Activated CD4-positive, alpha-beta T cell treated with anti-CD3 and anti-CD28 coated beads, Interleukin-2, amount 10 ng/mL, durations not matched to agents 7 days and 5 days (primary cell): ENCODE results near the gene RHOXF2. TPM values are rescaled to one million over a fixed set of nuclear protein-coding genes. Genes with fewer than 3 reads are reported as not detected.

Source experiments
- total RNA-seq, 2 experiments: library from RNA; stranded (reverse); gene quantifications; one replicate each; pipeline ENCODE4 v1.2.3, GENCODE V29; 2021

Gene RHOXF2
- total RNA-seq, 2 experiments from 2014 or later = not detected

Other genes with a start within 250 kb of the RHOXF2 start
- gene NKAP, start 214.9 kb upstream of the RHOXF2 start, total RNA-seq = 1 to 10 TPM; 7.3 to 8.4 TPM
- gene RHOXF2B, start 80.9 kb upstream of the RHOXF2 start, total RNA-seq = not detected
- gene RHOXF1, start 42.7 kb upstream of the RHOXF2 start, total RNA-seq = not detected
- 10 to 100 TPM; 15.3 to 18.0 TPM for gene ZBTB33, start 92.2 kb downstream of the RHOXF2 start, total RNA-seq
- not detected for gene TMEM255A, start 152.8 kb downstream of the RHOXF2 start, total RNA-seq
- not detected for gene ATP1B4, start 203.5 kb downstream of the RHOXF2 start, total RNA-seq